Measurements from ENCODE around the gene ITGA1.

Gene ITGA1

GRCh38 chr5:52998552-52999313 lies 211.0 kb downstream of the ITGA1 start:
- DNase-seq (ENCODE audit: low spot score), result no peak

- no peak for DNase-seq (ENCODE audit: low spot score)
Observed at GRCh38 chr5:52999344-52999949, 211.7 kb downstream of the ITGA1 start.

- no peak for DNase-seq (ENCODE audit: low spot score)
Observed at GRCh38 chr5:53001541-53001940, 213.8 kb downstream of the ITGA1 start.

GRCh38 chr5:53002491-53002890 lies 214.8 kb downstream of the ITGA1 start:
- DNase-seq (ENCODE audit: low spot score), result no peak

GRCh38 chr5:53003144-53003543 lies 215.4 kb downstream of the ITGA1 start:
- DNase-seq (ENCODE audit: low spot score), result no peak

GRCh38 chr5:53006911-53007890 lies 219.5 kb downstream of the ITGA1 start:
- no peak for DNase-seq (ENCODE audit: low spot score)

- DNase-seq (ENCODE audit: low spot score), result peak; percentile 12
Observed at GRCh38 chr5:53008751-53009150, 221.0 kb downstream of the ITGA1 start.

Data from CD4-positive, alpha-beta T cell treated with Interleukin-2 at 100 ng/mL for 4 hours (primary cell).